ENCODE measurements around the gene ATP11C. TPM values are rescaled to one million over a fixed set of nuclear protein-coding genes. Genes with fewer than 3 reads are reported as not detected.

The ATP11C gene
- total RNA-seq, 2 donors from 2014 or later, result 19.2 to 20.0 TPM

GRCh38 chrX:139802048-139802447, 130.8 kb downstream of the ATP11C start:
- Mint-ChIP-seq H3K27ac (no peak overlapping the region), H3K9me3 (no peaks in the 10 kb centered on the region), H3K36me3 (peaks cover 0 to 4% of the 10 kb centered on the region in 2 donors)
- no peak for ATAC-seq
- no peak for DNase-seq (ENCODE audit: low spot score in 2 of 2)

- Mint-ChIP-seq H3K27ac (peak overlapping the region in 1 of 2 donors; percentile 56), H3K9me3 (no peaks in the 10 kb centered on the region), H3K36me3 (peaks cover 0 to 4% of the 10 kb centered on the region in 2 donors)
- ATAC-seq (peak in 1 of 2 donors; percentile 44), DNase-seq (ENCODE audit: low spot score in 2 of 2) (no peak)
Measured at GRCh38 chrX:139801397-139801813, 131.4 kb downstream of the ATP11C start.

- no peaks in the 10 kb centered on the region for H3K9me3 Mint-ChIP-seq
- peaks cover 0 to 4% of the 10 kb centered on the region in 2 donors for H3K36me3 Mint-ChIP-seq
- H3K27ac Mint-ChIP-seq, result no peak overlapping the region
- DNase-seq (ENCODE audit: low spot score in 2 of 2) (no peak), ATAC-seq (no peak)
Measured at GRCh38 chrX:139798701-139799100, 134.2 kb downstream of the ATP11C start.

- Mint-ChIP-seq H3K36me3 (peaks cover 0 to 4% of the 10 kb centered on the region in 2 donors), H3K27ac (no peak overlapping the region), H3K9me3 (no peaks in the 10 kb centered on the region)
- ATAC-seq (peak; percentile 65 to 85), DNase-seq (ENCODE audit: low spot score in 2 of 2) (no peak)
Measured at GRCh38 chrX:139795196-139795595, 137.7 kb downstream of the ATP11C start.

- no peak for DNase-seq (ENCODE audit: low spot score in 2 of 2)
- no peak for ATAC-seq
- Mint-ChIP-seq H3K27ac (no peak overlapping the region), H3K36me3 (peaks cover 8 to 12% of the 10 kb centered on the region in 2 donors), H3K9me3 (peaks cover 0 to 4% of the 10 kb centered on the region in 2 donors)
Measured at GRCh38 chrX:139787601-139788000, 145.3 kb downstream of the ATP11C start.

GRCh38 chrX:139784807-139785206, 148.0 kb downstream of the ATP11C start:
- ATAC-seq (no peak), DNase-seq (ENCODE audit: low spot score in 2 of 2) (no peak)
- Mint-ChIP-seq H3K9me3 (peaks cover 0 to 4% of the 10 kb centered on the region in 2 donors), H3K27ac (no peak overlapping the region), H3K36me3 (peaks cover 8 to 12% of the 10 kb centered on the region in 2 donors)

GRCh38 chrX:139783959-139784358, 148.9 kb downstream of the ATP11C start:
- H3K9me3 Mint-ChIP-seq, result peaks cover 0 to 4% of the 10 kb centered on the region in 2 donors
- ATAC-seq (no peak), DNase-seq (ENCODE audit: low spot score in 2 of 2) (no peak)
- peaks cover 8 to 17% of the 10 kb centered on the region in 2 donors for H3K36me3 Mint-ChIP-seq
- H3K27ac Mint-ChIP-seq, result no peak overlapping the region

GRCh38 chrX:139783030-139783429, 149.8 kb downstream of the ATP11C start:
- peaks cover 0 to 4% of the 10 kb centered on the region in 2 donors for H3K9me3 Mint-ChIP-seq
- DNase-seq (ENCODE audit: low spot score in 2 of 2) (no peak), ATAC-seq (no peak)
- no peak overlapping the region for H3K27ac Mint-ChIP-seq
- peaks cover 8 to 22% of the 10 kb centered on the region in 2 donors for H3K36me3 Mint-ChIP-seq

- no peak for ATAC-seq
Measured at GRCh38 chrX:139776599-139776998, 156.3 kb downstream of the ATP11C start.

GRCh38 chrX:139770366-139770765, 162.5 kb downstream of the ATP11C start:
- H3K27ac Mint-ChIP-seq, result no peak overlapping the region
- ATAC-seq (no peak), DNase-seq (ENCODE audit: low spot score in 2 of 2) (no peak)
- H3K36me3 Mint-ChIP-seq, result peaks cover 20 to 45% of the 10 kb centered on the region in 2 donors
- H3K9me3 Mint-ChIP-seq, result no peaks in the 10 kb centered on the region

More at GRCh38 chrX:139776599-139776998, 156.3 kb downstream of the ATP11C start:
- H3K36me3 Mint-ChIP-seq, result peaks cover 31 to 40% of the 10 kb centered on the region in 2 donors
- H3K27ac Mint-ChIP-seq, result no peak overlapping the region
- DNase-seq (ENCODE audit: low spot score in 2 of 2), result no peak
- H3K9me3 Mint-ChIP-seq, result no peaks in the 10 kb centered on the region

GRCh38 chrX:139766545-139766983, 166.3 kb downstream of the ATP11C start:
- DNase-seq (ENCODE audit: low spot score in 2 of 2) (peak in 1 of 2 donors; percentile 10), ATAC-seq (peak; percentile 83 to 89)
- Mint-ChIP-seq H3K36me3 (peaks cover 8 to 12% of the 10 kb centered on the region in 2 donors), H3K9me3 (no peaks in the 10 kb centered on the region), H3K27ac (no peak overlapping the region)

- Mint-ChIP-seq H3K27ac (no peak overlapping the region), H3K36me3 (peaks cover 5 to 8% of the 10 kb centered on the region in 2 donors), H3K9me3 (no peaks in the 10 kb centered on the region)
Measured at GRCh38 chrX:139762400-139763183, 170.3 kb downstream of the ATP11C start.

GRCh38 chrX:139759637-139760036, 173.2 kb downstream of the ATP11C start:
- H3K36me3 Mint-ChIP-seq, result peaks cover 28% of the 10 kb centered on the region in 2 donors
- peaks cover 0 to 3% of the 10 kb centered on the region in 2 donors for H3K9me3 Mint-ChIP-seq
- ATAC-seq, result no peak
- H3K27ac Mint-ChIP-seq, result no peak overlapping the region
- DNase-seq (ENCODE audit: low spot score in 2 of 2), result no peak

More at GRCh38 chrX:139762400-139763183, 170.3 kb downstream of the ATP11C start:
- DNase-seq (ENCODE audit: low spot score in 2 of 2) (no peak), ATAC-seq (no peak)

GRCh38 chrX:139758809-139759208, 174.0 kb downstream of the ATP11C start:
- ATAC-seq (no peak), DNase-seq (ENCODE audit: low spot score in 2 of 2) (no peak)
- Mint-ChIP-seq H3K9me3 (peaks cover 2 to 3% of the 10 kb centered on the region in 2 donors), H3K27ac (no peak overlapping the region), H3K36me3 (peaks cover 36% of the 10 kb centered on the region in 2 donors)

- ATAC-seq (no peak), DNase-seq (ENCODE audit: low spot score in 2 of 2) (no peak)
- Mint-ChIP-seq H3K27ac (no peak overlapping the region), H3K9me3 (peaks cover 3 to 5% of the 10 kb centered on the region in 2 donors), H3K36me3 (peaks cover 42% of the 10 kb centered on the region in 2 donors)
Measured at GRCh38 chrX:139758250-139758649, 174.6 kb downstream of the ATP11C start.

- no peak for DNase-seq (ENCODE audit: low spot score in 2 of 2)
- Mint-ChIP-seq H3K36me3 (peaks cover 38% of the 10 kb centered on the region in 2 donors), H3K9me3 (peaks cover 3 to 5% of the 10 kb centered on the region in 2 donors), H3K27ac (no peak overlapping the region)
- ATAC-seq, result no peak
Measured at GRCh38 chrX:139751053-139751452, 181.8 kb downstream of the ATP11C start.

GRCh38 chrX:139750390-139750789, 182.5 kb downstream of the ATP11C start:
- ATAC-seq (no peak), DNase-seq (ENCODE audit: low spot score in 2 of 2) (no peak)
- Mint-ChIP-seq H3K36me3 (peaks cover 31 to 32% of the 10 kb centered on the region in 2 donors), H3K27ac (no peak overlapping the region), H3K9me3 (peaks cover under 1 to 5% of the 10 kb centered on the region in 2 donors)
